GM12801 (cell line): ENCODE results near the gene ELF5.

Experiments used
- TF ChIP-seq, protein P1 (sequence below): IDR thresholded peaks from one replicate; pipeline ENCODE4 v1.5.1; 2011; ENCODE audit warnings: control low read depth; ENCODE audit not compliant: insufficient read length; ENCODE audit errors: extremely low read depth

The ELF5 gene

DNA sequence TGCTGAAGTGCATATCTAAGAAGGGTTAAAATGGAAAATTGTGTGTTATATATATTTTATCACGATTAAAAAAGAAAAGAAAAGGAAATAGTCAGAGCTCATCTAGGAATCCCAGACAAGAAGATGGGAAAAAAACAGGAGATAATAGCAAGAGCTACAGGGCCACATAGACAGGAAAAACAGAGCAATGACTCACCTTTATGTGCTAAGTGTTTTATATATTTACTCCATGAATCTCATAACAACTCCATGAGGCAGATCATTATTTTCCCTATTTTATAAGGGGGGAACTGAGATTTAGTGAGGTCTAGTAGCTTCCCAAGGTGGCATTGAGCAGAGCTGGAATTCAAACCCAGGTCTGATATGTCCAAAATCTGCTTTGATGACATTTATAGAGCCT, 18.1 kb upstream of the ELF5 start:
- TF ChIP-seq, protein P1, sequence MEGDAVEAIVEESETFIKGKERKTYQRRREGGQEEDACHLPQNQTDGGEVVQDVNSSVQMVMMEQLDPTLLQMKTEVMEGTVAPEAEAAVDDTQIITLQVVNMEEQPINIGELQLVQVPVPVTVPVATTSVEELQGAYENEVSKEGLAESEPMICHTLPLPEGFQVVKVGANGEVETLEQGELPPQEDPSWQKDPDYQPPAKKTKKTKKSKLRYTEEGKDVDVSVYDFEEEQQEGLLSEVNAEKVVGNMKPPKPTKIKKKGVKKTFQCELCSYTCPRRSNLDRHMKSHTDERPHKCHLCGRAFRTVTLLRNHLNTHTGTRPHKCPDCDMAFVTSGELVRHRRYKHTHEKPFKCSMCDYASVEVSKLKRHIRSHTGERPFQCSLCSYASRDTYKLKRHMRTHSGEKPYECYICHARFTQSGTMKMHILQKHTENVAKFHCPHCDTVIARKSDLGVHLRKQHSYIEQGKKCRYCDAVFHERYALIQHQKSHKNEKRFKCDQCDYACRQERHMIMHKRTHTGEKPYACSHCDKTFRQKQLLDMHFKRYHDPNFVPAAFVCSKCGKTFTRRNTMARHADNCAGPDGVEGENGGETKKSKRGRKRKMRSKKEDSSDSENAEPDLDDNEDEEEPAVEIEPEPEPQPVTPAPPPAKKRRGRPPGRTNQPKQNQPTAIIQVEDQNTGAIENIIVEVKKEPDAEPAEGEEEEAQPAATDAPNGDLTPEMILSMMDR = no peak

DNA sequence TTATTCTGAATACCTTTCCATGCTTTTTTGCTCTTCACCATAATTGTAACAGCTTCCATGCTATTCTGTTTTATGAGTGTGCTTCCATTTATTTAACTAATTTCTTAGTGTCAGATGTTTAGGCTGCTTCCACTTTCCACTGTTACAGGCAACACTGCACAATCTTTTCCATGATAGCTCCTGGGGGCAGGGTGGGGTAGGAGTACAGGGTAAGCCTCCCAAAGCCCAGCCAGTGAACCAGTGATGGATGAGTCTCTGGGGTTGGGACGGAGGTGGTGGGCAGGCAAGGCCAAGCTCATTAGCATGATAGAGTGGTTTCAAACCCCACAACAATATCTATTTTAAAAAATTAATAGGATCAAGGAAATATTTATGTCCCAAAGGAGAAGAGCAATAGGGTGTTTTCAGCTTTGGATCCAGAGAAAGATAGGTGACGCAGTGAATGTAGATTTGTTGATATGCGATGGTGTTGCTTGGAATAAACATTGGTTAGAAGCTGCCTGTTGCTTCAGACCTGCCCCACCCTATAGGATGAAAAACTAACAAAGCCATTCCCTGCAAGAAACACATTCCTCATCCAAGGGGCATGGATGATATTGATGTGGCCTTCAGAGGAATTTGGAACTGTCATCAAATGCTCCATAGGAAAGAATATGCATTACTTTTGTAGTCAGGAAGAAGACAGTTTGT, 17.1 kb upstream of the ELF5 start:
- TF ChIP-seq, protein P1 = no peak

DNA sequence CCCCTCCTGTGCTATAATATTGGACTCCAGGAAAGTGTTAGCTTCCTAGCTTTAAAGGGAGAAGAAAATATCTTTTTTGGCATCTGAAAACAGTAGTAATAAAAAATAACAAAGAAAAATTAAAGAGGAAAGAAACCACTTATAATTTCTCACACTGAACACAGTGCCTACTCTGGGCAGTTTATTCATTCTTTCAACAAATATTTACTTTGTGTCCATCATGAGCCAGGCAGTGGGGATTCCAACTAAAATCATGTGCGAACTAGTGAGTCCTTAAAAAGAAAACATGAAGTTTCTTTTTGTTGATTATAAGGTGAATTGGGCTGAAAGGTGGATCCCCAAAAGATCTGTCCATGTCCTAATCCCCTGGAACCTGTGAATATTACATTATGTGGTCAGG, 16.0 kb upstream of the ELF5 start:
- TF ChIP-seq, protein P1 = no peak

DNA sequence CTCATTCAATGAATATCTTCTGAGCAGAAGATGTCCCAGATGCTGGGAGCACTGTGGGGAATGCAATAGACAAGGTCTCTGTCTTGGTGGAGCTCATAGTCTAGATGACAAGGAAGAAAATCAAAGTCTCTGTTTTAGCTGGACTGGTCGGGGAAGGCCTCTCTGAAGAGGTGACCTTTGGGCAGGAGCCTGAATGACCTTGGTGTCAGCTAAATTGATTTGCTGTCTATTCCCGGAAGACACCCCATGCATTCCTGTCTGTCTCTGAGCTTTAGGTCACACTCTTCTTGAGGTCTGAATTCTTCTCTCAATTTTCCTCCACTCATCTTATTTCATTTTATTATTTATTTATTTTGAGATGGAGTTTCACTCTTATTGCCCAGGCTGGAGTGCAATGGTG, 14.5 kb upstream of the ELF5 start:
- TF ChIP-seq, protein P1 = no peak

DNA sequence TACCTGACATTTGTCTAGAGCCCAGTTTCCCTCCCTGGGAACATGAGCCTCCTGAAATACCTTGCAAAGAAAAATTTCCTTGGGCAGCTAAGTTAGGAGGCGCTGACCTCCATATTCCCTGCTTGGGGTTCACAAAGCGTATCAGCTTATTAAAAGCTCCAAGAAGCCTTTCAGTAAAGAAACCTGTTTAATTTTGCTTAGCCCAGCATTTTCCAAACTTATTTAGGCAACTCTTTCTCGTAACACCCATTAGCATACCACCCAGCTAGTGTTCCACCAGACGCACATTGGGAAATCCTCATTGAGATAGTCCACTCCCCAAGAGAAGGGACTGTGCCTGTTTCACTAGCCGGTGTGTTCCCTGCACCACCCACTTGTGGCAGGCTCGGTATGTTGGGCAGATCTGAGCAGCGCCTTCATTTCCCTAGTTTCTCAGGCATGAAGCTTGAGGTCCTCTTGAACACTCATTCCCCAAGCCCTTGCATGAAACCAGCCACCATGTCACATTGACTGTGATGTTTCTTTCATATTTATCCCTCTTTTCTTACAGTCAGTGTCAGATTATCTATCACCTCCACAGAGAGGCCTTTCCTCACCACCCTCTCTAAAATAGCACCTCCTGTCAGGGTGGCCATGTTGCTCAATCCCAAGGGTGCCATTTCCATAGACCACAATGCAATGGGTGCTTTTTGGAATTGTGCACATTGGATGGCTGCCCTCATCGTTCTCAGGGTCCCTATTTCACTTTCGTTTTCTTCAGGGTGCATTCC, 12.5 kb upstream of the ELF5 start:
- TF ChIP-seq, protein P1 = no peak

DNA sequence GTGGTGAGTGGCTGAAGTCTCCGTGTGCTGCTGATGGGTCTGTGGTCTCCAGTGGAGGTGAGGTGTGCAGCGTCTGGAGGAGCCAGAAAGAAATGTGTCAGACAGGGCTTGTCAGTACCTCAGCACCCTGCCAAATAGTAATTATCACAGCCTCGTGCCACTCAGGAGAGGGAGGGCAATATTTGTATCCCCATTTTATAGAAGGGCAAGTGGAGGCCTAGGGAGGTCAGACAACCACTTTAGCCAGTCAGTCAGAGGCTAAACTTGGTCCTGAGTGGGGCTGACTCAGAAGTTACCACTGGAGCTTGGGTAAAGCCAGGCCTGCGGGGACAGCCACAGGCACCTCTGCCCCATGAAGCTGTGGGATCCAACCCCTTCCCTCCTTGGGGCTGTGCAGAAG, 11.5 kb upstream of the ELF5 start:
- TF ChIP-seq, protein P1 = no peak

DNA sequence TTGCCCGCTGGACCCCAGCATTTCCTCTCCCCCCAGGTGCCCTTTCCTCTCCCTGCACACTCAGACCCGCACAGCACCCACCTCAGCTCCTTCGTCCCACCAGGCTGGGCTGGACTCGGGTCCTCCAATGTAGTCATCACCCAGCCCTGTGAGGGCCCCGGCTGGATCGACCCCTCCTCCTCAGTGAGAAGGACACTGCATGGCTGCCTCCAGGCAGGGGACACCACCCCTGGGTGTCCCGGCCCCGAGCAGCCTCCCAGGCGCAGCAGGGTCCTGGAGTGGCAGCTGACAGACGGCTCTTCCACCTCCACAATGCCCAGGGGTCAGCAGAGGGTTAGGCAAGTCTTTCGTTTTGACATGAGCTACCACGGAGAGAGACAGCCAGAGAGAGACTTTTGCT, 11.1 kb upstream of the ELF5 start:
- TF ChIP-seq, protein P1 = no peak
